Measurements from ENCODE around the gene SKAP2.

SKAP2 gene

GRCh38 chr7:26630941-26631580, 233.3 kb downstream of the SKAP2 start:
- no peak for DNase-seq

- no peak for DNase-seq
Measured at GRCh38 chr7:26630361-26630760, 234.0 kb downstream of the SKAP2 start.

GRCh38 chr7:26629696-26630095, 234.7 kb downstream of the SKAP2 start:
- no peak for DNase-seq

GRCh38 chr7:26627891-26628341, 236.5 kb downstream of the SKAP2 start:
- no peak for DNase-seq

- DNase-seq = no peak
Measured at GRCh38 chr7:26627221-26627620, 237.2 kb downstream of the SKAP2 start.

- DNase-seq = no peak
Measured at GRCh38 chr7:26626687-26627086, 237.7 kb downstream of the SKAP2 start.

- DNase-seq = no peak
Measured at GRCh38 chr7:26626156-26626555, 238.2 kb downstream of the SKAP2 start.

- no peak for DNase-seq
Measured at GRCh38 chr7:26625286-26625685, 239.1 kb downstream of the SKAP2 start.

- no peak for DNase-seq
Measured at GRCh38 chr7:26624839-26625238, 239.6 kb downstream of the SKAP2 start.

GRCh38 chr7:26624431-26624830, 240.0 kb downstream of the SKAP2 start:
- no peak for DNase-seq

GRCh38 chr7:26620352-26620751, 244.0 kb downstream of the SKAP2 start:
- no peak for DNase-seq

- no peak for DNase-seq
Measured at GRCh38 chr7:26619348-26619984, 244.9 kb downstream of the SKAP2 start.

- peak; percentile 15 for DNase-seq
Measured at GRCh38 chr7:26618898-26619297, 245.5 kb downstream of the SKAP2 start.

- DNase-seq = peak; percentile 23
Measured at GRCh38 chr7:26618449-26618848, 245.9 kb downstream of the SKAP2 start.
